HEK293 (cell line): ENCODE measurements around the gene ZBED3.
A peak's percentile ranks its signal among the peaks of the same experiment; 100 is the strongest.

Experiments
- ATF2 ChIP-seq: fragments of 450-650 bp; formaldehyde crosslinking; IDR thresholded peaks from 2 replicates; pipeline ENCODE4 v1.5.1; 2016; ENCODE audit warnings: missing biosample characterization, missing genetic modification characterization, low read depth
- BCL11A ChIP-seq: fragments of 450-650 bp; formaldehyde crosslinking; IDR thresholded peaks from 2 replicates; pipeline ENCODE4 v1.5.1; 2016; ENCODE audit warnings: low read depth, missing biosample characterization, missing genetic modification characterization
- GLIS2 ChIP-seq: fragments of 450-650 bp; formaldehyde crosslinking; IDR thresholded peaks from 2 replicates; pipeline ENCODE4 v1.5.1; 2016; ENCODE audit warnings: missing biosample characterization, missing genetic modification characterization
- HOXC10 ChIP-seq: sonication (generic); formaldehyde crosslinking; IDR thresholded peaks from 2 replicates; pipeline ENCODE4 v1.8.1; 2023; ENCODE audit warnings: mild to moderate bottlenecking, missing genetic modification reagents
- INSM2 ChIP-seq: fragments of 450-650 bp; formaldehyde crosslinking; IDR thresholded peaks from 2 replicates; pipeline ENCODE4 v1.5.1; 2016; ENCODE audit warnings: missing biosample characterization, missing genetic modification characterization
- KLF1 ChIP-seq: fragments of 450-650 bp; formaldehyde crosslinking; IDR thresholded peaks from 2 replicates; pipeline ENCODE4 v1.5.1; 2016; ENCODE audit warnings: missing biosample characterization, missing genetic modification characterization
- KLF8 ChIP-seq: fragments of 450-650 bp; formaldehyde crosslinking; IDR thresholded peaks from 2 replicates; pipeline ENCODE4 v1.5.1; 2016; ENCODE audit warnings: missing biosample characterization, missing genetic modification characterization
- PRDM10 ChIP-seq: fragments of 450-650 bp; formaldehyde crosslinking; IDR thresholded peaks from 2 replicates; pipeline ENCODE4 v1.5.1; 2016; ENCODE audit warnings: missing biosample characterization, missing genetic modification characterization
- ZBTB11 ChIP-seq: fragments of 450-650 bp; formaldehyde crosslinking; conservative IDR thresholded peaks from 2 replicates; pipeline ENCODE4 v1.5.1; 2016; ENCODE audit warnings: low read depth, missing biosample characterization, missing genetic modification characterization
- ZBTB17 ChIP-seq: fragments of 450-650 bp; formaldehyde crosslinking; IDR thresholded peaks from 2 replicates; pipeline ENCODE4 v1.5.1; 2016; ENCODE audit warnings: missing biosample characterization, missing genetic modification characterization
- ZNF155 ChIP-seq: fragments of 450-650 bp; formaldehyde crosslinking; IDR thresholded peaks from 2 replicates; pipeline ENCODE4 v1.5.1; 2016; ENCODE audit warnings: missing biosample characterization, missing genetic modification characterization
- ZNF2 ChIP-seq: fragments of 450-650 bp; formaldehyde crosslinking; IDR thresholded peaks from 2 replicates; pipeline ENCODE4 v1.5.1; 2016; ENCODE audit warnings: missing biosample characterization, missing genetic modification characterization
- ZNF24 ChIP-seq: fragments of 450-650 bp; formaldehyde crosslinking; IDR thresholded peaks from 2 replicates; pipeline ENCODE4 v1.5.1; 2016; ENCODE audit warnings: missing biosample characterization, missing genetic modification characterization
- ZNF248 ChIP-seq: fragments of 450-650 bp; formaldehyde crosslinking; IDR thresholded peaks from 2 replicates; pipeline ENCODE4 v1.5.1; 2017; ENCODE audit warnings: missing biosample characterization, missing genetic modification characterization
- ZNF335 ChIP-seq: fragments of 450-650 bp; formaldehyde crosslinking; conservative IDR thresholded peaks from 2 replicates; pipeline ENCODE4 v1.5.1; 2016; ENCODE audit warnings: missing biosample characterization, missing genetic modification characterization
- ZNF366 ChIP-seq: fragments of 450-650 bp; formaldehyde crosslinking; conservative IDR thresholded peaks from 2 replicates; pipeline ENCODE4 v1.5.1; 2016; ENCODE audit warnings: missing biosample characterization, missing genetic modification characterization
- ZNF398 ChIP-seq: fragments of 450-650 bp; formaldehyde crosslinking; IDR thresholded peaks from 2 replicates; pipeline ENCODE4 v1.5.1; 2017; ENCODE audit warnings: missing biosample characterization, missing genetic modification characterization
- ZNF48 ChIP-seq: fragments of 450-650 bp; formaldehyde crosslinking; IDR thresholded peaks from 2 replicates; pipeline ENCODE4 v1.5.1; 2016; ENCODE audit warnings: missing biosample characterization, missing genetic modification characterization
- ZNF501 ChIP-seq: fragments of 450-650 bp; formaldehyde crosslinking; IDR thresholded peaks from 2 replicates; pipeline ENCODE4 v1.5.1; 2016; ENCODE audit warnings: missing biosample characterization, missing genetic modification characterization
- ZNF621 ChIP-seq: fragments of 450-650 bp; formaldehyde crosslinking; IDR thresholded peaks from 2 replicates; pipeline ENCODE4 v1.5.1; 2017; ENCODE audit warnings: missing biosample characterization, missing genetic modification characterization
- ZNF626 ChIP-seq: fragments of 450-650 bp; sonication (Bioruptor Pico); formaldehyde crosslinking; IDR thresholded peaks from 2 replicates; pipeline ENCODE4 v1.5.1; 2018; ENCODE audit warnings: missing biosample characterization, missing genetic modification characterization, inconsistent platforms
- ZNF658 ChIP-seq: fragments of 450-650 bp; formaldehyde crosslinking; IDR thresholded peaks from 2 replicates; pipeline ENCODE4; 2016; ENCODE audit warnings: missing biosample characterization, missing genetic modification characterization
- ZNF660 ChIP-seq: fragments of 450-650 bp; IDR thresholded peaks from 2 replicates; pipeline ENCODE4 v1.5.1; 2018; ENCODE audit warnings: missing biosample characterization, mild to moderate bottlenecking, missing genetic modification characterization
- ZNF664 ChIP-seq: fragments of 450-650 bp; formaldehyde crosslinking; IDR thresholded peaks from 2 replicates; pipeline ENCODE4 v1.5.1; 2016; ENCODE audit warnings: missing biosample characterization, missing genetic modification characterization
- ZNF707 ChIP-seq: fragments of 450-650 bp; formaldehyde crosslinking; IDR thresholded peaks from 2 replicates; pipeline ENCODE4 v1.5.1; 2016; ENCODE audit warnings: missing biosample characterization, missing genetic modification characterization
- ZNF830 ChIP-seq: fragments of 450-650 bp; IDR thresholded peaks from 2 replicates; pipeline ENCODE4 v1.5.0; 2018; ENCODE audit warnings: missing biosample characterization, missing genetic modification characterization, low read depth, mild to moderate bottlenecking, moderate library complexity
- ZNF843 ChIP-seq: fragments of 450-650 bp; formaldehyde crosslinking; IDR thresholded peaks from 2 replicates; pipeline ENCODE4 v1.5.1; 2016; ENCODE audit warnings: missing biosample characterization, missing genetic modification characterization
- ZSCAN30 ChIP-seq: fragments of 450-650 bp; IDR thresholded peaks from 2 replicates; pipeline ENCODE4 v1.5.1; 2018; ENCODE audit warnings: missing biosample characterization, mild to moderate bottlenecking, missing genetic modification characterization, moderate library complexity

The ZBED3 gene

GRCh38 chr5:77086689-77087483, at the start of gene ZBED3 (continued):
- peak; percentile 28; the same call in 1 of the 2 replicates for TF ChIP-seq ZBTB11
- peak; percentile 76 for TF ChIP-seq PRDM10 (tag by site-specific recombination)
- peak; percentile 39; the same call in 1 of the 2 replicates for TF ChIP-seq BCL11A (tag by site-specific recombination)
- TF ChIP-seq ZNF24 (tag by site-specific recombination) = peak; percentile 71; the same call in 1 of the 2 replicates
- TF ChIP-seq ZNF155 = no peak
- TF ChIP-seq ZNF707 = no peak
- peak; percentile 70 for TF ChIP-seq ZNF366
- TF ChIP-seq ZNF830 = no peak
- TF ChIP-seq ZNF335 = peak; percentile 100
- 0 out of 2 replicates have a peak, but pooled peaks have one; percentile 53 for TF ChIP-seq ZNF2 (tag by site-specific recombination)
- peak; percentile 61; the same call in 1 of the 2 replicates for TF ChIP-seq ZNF501
- TF ChIP-seq ZNF398 (tag by site-specific recombination) = peak; percentile 41; the same call in 1 of the 2 replicates
- peak; percentile 81 for TF ChIP-seq GLIS2 (tag by site-specific recombination)
- TF ChIP-seq ZSCAN30 (tag by site-specific recombination) = 0 out of 2 replicates have a peak, but pooled peaks have one; percentile 56
- TF ChIP-seq ATF2 (tag by site-specific recombination) = peak; percentile 95
- TF ChIP-seq ZNF248 (tag by site-specific recombination) = no peak
- peak; percentile 81 for TF ChIP-seq ZBTB17 (tag by site-specific recombination)
- no peak for TF ChIP-seq ZNF621 (tag by site-specific recombination)
- 0 out of 2 replicates have a peak, but pooled peaks have one; percentile 39 for TF ChIP-seq HOXC10 (CRISPR knock-in tag)
- TF ChIP-seq KLF1 (tag by site-specific recombination) = 0 out of 2 replicates have a peak, but pooled peaks have one; percentile 20
- TF ChIP-seq ZNF658 (tag by site-specific recombination) = no peak
- TF ChIP-seq ZNF664 (tag by site-specific recombination) = no peak
- peak; percentile 79; the same call in 1 of the 2 replicates for TF ChIP-seq INSM2 (tag by site-specific recombination)
- no peak for TF ChIP-seq ZNF843 (tag by site-specific recombination)
- TF ChIP-seq ZNF626 (tag by site-specific recombination) = no peak
- no peak for TF ChIP-seq ZNF48 (tag by site-specific recombination)
- peak; percentile 46; the same call in 1 of the 2 replicates for TF ChIP-seq ZNF660 (tag by site-specific recombination)
- TF ChIP-seq KLF8 (tag by site-specific recombination) = peak; percentile 51; the same call in 1 of the 2 replicates
